ENCODE measurements around the gene CCDC93.

DNA sequence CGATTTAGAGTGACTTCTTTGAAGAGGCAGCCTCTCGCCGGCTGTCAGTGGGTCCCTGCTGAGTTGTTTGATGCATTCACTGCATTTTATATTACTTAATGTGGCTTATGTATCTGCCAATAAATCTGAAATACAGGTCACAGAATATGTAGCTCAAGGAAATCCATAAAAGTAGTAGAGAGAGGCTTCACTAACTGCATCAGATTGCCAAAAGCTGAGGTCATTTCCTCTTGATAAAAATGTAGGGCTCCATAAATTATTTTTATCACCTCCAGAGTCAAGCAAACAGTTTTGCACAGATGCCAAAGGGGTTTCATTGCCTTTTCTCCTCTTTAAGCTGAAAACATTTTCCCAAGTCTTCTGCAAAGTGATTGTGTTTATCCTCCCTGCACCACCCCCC is 36.5 kb upstream of the CCDC93 start:
- TF ChIP-seq, protein P1, sequence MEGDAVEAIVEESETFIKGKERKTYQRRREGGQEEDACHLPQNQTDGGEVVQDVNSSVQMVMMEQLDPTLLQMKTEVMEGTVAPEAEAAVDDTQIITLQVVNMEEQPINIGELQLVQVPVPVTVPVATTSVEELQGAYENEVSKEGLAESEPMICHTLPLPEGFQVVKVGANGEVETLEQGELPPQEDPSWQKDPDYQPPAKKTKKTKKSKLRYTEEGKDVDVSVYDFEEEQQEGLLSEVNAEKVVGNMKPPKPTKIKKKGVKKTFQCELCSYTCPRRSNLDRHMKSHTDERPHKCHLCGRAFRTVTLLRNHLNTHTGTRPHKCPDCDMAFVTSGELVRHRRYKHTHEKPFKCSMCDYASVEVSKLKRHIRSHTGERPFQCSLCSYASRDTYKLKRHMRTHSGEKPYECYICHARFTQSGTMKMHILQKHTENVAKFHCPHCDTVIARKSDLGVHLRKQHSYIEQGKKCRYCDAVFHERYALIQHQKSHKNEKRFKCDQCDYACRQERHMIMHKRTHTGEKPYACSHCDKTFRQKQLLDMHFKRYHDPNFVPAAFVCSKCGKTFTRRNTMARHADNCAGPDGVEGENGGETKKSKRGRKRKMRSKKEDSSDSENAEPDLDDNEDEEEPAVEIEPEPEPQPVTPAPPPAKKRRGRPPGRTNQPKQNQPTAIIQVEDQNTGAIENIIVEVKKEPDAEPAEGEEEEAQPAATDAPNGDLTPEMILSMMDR (IDR thresholded peaks at IDR 0.05) = no peak
- no peak for TF ChIP-seq POLR2AphosphoS5 (IDR thresholded peaks at IDR 0.05; ENCODE audit: insufficient read depth in 1 of 2, low read depth in 1 of 2)
- TF ChIP-seq POLR2A (IDR thresholded peaks at IDR 0.05) = no peak

Measured in vagina (tissue), 2 donors.